SK-N-SH (cell line): ENCODE data around the gene TACC2. TPM values are rescaled to one million over a fixed set of nuclear protein-coding genes. Genes with fewer than 3 reads are reported as not detected.
A peak's percentile ranks its signal among the peaks of the same experiment; 100 is the strongest.

Experiments
- CTCF ChIA-PET: fragments of 300-600, 350-600 bp; formaldehyde crosslinking; extraction: SDS; loops from one replicate; lab custom pipeline; 2021; lab: Yijun Ruan, JAX
- POLR2A ChIA-PET: fragments of 350-600 bp; sonication (Branson Sonifier 250); formaldehyde crosslinking; extraction: SDS; loops from one replicate; lab custom pipeline; 2020; ENCODE audit warnings: antibody characterized with exemption, inconsistent platforms; lab: Yijun Ruan, JAX
- DNase-seq: peaks from one replicate; pipeline ENCODE4 v3.0.0; 2012
- H2AFZ ChIP-seq: fragments of 200-600 bp; sonication (generic); 2 replicates; pipeline ENCODE4 v1.8.1; 2016; ENCODE audit warnings: antibody characterized with exemption, mild to moderate bottlenecking, low read depth
- H3F3A ChIP-seq: fragments of 200-600 bp; sonication (generic); replicated peaks from 2 replicates; pipeline ENCODE3; 2016; ENCODE audit warnings: antibody characterized with exemption, mild to moderate bottlenecking; ENCODE audit not compliant: insufficient read depth
- H3K27ac ChIP-seq, 2 experiments: fragments of 200-500 bp in 1 of 2; fragments of 200-600 bp in 1 of 2; sonication (Bioruptor generic) in 1 of 2; sonication (generic), shearing (Covaris generic) in 1 of 2; 2 replicates each; pipeline versions ENCODE4 v1.5.1 to v1.6.1; 2014 to 2016; ENCODE audit warnings: low read depth in 2 of 2, inconsistent platforms in 1 of 2, low read length in 1 of 2, mild to moderate bottlenecking in 1 of 2, mixed read lengths in 1 of 2
- H3K27me3 ChIP-seq: fragments of 200-600 bp; sonication (generic), shearing (Covaris generic); 2 replicates; pipeline ENCODE4 v1.6.1; 2016; ENCODE audit warnings: mixed run types; ENCODE audit not compliant: insufficient read depth
- H3K36me3 ChIP-seq, 2 experiments: fragments of 200-500 bp in 1 of 2; fragments of 200-600 bp in 1 of 2; sonication (Bioruptor generic) in 1 of 2; sonication (generic) in 1 of 2; replicated peaks in 1 of 2; 2 replicates each; pipeline versions ENCODE3 to v1.5.1; 2014 to 2016; ENCODE audit warnings: low read length in 1 of 2, mild to moderate bottlenecking in 1 of 2; ENCODE audit not compliant: insufficient read depth in 2 of 2, control insufficient read depth in 1 of 2
- H3K4me1 ChIP-seq, 2 experiments: fragments of 200-500 bp in 1 of 2; fragments of 200-600 bp in 1 of 2; sonication (Bioruptor generic) in 1 of 2; sonication (generic), shearing (Covaris generic) in 1 of 2; 2 replicates each; pipeline versions ENCODE4 v1.5.1 to v1.6.1; 2014 to 2016; ENCODE audit warnings: low read depth in 1 of 2, low read length in 1 of 2, mixed run types in 1 of 2; ENCODE audit not compliant: insufficient read depth in 2 of 2, control insufficient read depth in 1 of 2
- H3K4me2 ChIP-seq: fragments of 200-600 bp; sonication (generic), shearing (Covaris generic); 2 replicates; pipeline ENCODE4 v1.6.1; 2017; ENCODE audit warnings: mixed run types
- H3K4me3 ChIP-seq, 2 experiments: fragments of 200-500 bp in 1 of 2; fragments of 200-600 bp in 1 of 2; sonication (Bioruptor generic) in 1 of 2; sonication (generic), shearing (Covaris generic) in 1 of 2; 2 replicates each; pipeline versions ENCODE4 v1.5.1 to v1.8.1; 2014 to 2016; ENCODE audit warnings: low read depth in 2 of 2, inconsistent platforms in 1 of 2, low read length in 1 of 2, mild to moderate bottlenecking in 1 of 2, mixed read lengths in 1 of 2, moderate library complexity in 1 of 2
- H3K79me2 ChIP-seq: fragments of 200-600 bp; sonication (generic); 2 replicates; pipeline ENCODE4 v1.8.1; 2017; ENCODE audit warnings: mild to moderate bottlenecking; ENCODE audit not compliant: insufficient read depth
- H3K9ac ChIP-seq: fragments of 200-600 bp; sonication (generic); 2 replicates; pipeline ENCODE4 v1.6.1; 2017; ENCODE audit warnings: mixed run types
- H3K9me2 ChIP-seq: fragments of 200-600 bp; sonication (generic); 2 replicates; pipeline ENCODE4 v1.6.1; 2017; ENCODE audit warnings: mixed run types
- H3K9me3 ChIP-seq: fragments of 200-600 bp; sonication (generic); 2 replicates; pipeline ENCODE4 v1.6.1; 2017; ENCODE audit warnings: mixed run types, mild to moderate bottlenecking, moderate library complexity
- H4K20me1 ChIP-seq: fragments of 200-600 bp; sonication (generic); 2 replicates; pipeline ENCODE4 v1.6.1; 2017; ENCODE audit warnings: mild to moderate bottlenecking, mixed run types; ENCODE audit not compliant: insufficient read depth
- CHD2 ChIP-seq: fragments of 150-350 bp; IDR thresholded peaks from 2 replicates; pipeline ENCODE4 v1.6.1; 2018; ENCODE audit warnings: low read length; ENCODE audit not compliant: partially characterized antibody
- EP300 ChIP-seq, 2 experiments: IDR thresholded peaks; 2 replicates each; pipeline versions ENCODE4 v1.4.0 to v1.6.1; 2012; ENCODE audit warnings: borderline replicate concordance in 1 of 2, low read depth in 1 of 2, low read length in 1 of 2
- EZH2phosphoT487 ChIP-seq: fragments of 200-600 bp; sonication (generic); IDR thresholded peaks from 2 replicates; pipeline ENCODE4 v1.6.1; 2017; ENCODE audit warnings: low read depth, mixed run types, mild to moderate bottlenecking, antibody characterized with exemption, moderate library complexity, borderline replicate concordance
- FOSL2 ChIP-seq: IDR thresholded peaks from 2 replicates; pipeline ENCODE4 v1.4.0; 2012; ENCODE audit warnings: low read depth, mild to moderate bottlenecking, moderate library complexity, borderline replicate concordance
- FOXJ3 ChIP-seq: sonication (generic); formaldehyde crosslinking; IDR thresholded peaks from 2 replicates; pipeline ENCODE4 v1.5.1; 2020; ENCODE audit warnings: mild to moderate bottlenecking, missing genetic modification reagents
- FOXM1 ChIP-seq: IDR thresholded peaks from 2 replicates; pipeline ENCODE4 v1.4.0; 2012; ENCODE audit warnings: low read depth, mild to moderate bottlenecking
- GABPA ChIP-seq: IDR thresholded peaks from 2 replicates; pipeline ENCODE4 v1.4.0; 2012; ENCODE audit warnings: low read depth, mild to moderate bottlenecking
- GATA2 ChIP-seq: sonication (generic); formaldehyde crosslinking; IDR thresholded peaks from 2 replicates; pipeline ENCODE4 v1.5.0; 2020; ENCODE audit warnings: mild to moderate bottlenecking, missing genetic modification reagents
- NFIC ChIP-seq: IDR thresholded peaks from 2 replicates; pipeline ENCODE4 v1.4.0; 2012; ENCODE audit warnings: borderline replicate concordance
- NRF1 ChIP-seq: IDR thresholded peaks from 2 replicates; pipeline ENCODE4 v1.6.1; 2012; ENCODE audit warnings: low read depth, mild to moderate bottlenecking, low read length
- RCOR1 ChIP-seq: fragments of 150-350 bp; IDR thresholded peaks from 2 replicates; pipeline ENCODE4 v1.6.1; 2017; ENCODE audit warnings: antibody characterized with exemption, low read length
- RFX5 ChIP-seq: IDR thresholded peaks from 2 replicates; pipeline ENCODE4 v1.6.1; 2012; ENCODE audit warnings: mild to moderate bottlenecking, improper control_type of control experiment, low read length
- TEAD4 ChIP-seq: IDR thresholded peaks from 2 replicates; pipeline ENCODE4 v1.4.0; 2012; ENCODE audit warnings: mild to moderate bottlenecking, borderline replicate concordance; ENCODE audit not compliant: insufficient read depth
- ZBTB33 ChIP-seq: IDR thresholded peaks from 2 replicates; pipeline ENCODE4 v1.4.0; 2012; ENCODE audit warnings: low read depth, borderline replicate concordance
- WGBS: methylation state at CpG from one replicate; pipeline ENCODE4 v1.1.6; 2017; ENCODE audit warnings: low lambda C conversion rate; 5-methylcytosine and 5-hydroxymethylcytosine counted together
- polyA plus RNA-seq, 3 experiments: library from polyadenylated mRNA; depleted of rRNA; stranded (reverse); fragments of >200 nt; gene quantifications; 2 replicates each; pipeline ENCODE4 v1.2.3, GENCODE V29; 2012
- TF ChIP-seq, protein P1 (sequence below): IDR thresholded peaks from 2 replicates; pipeline ENCODE4; 2012

The TACC2 gene
- polyA plus RNA-seq, 1 of the 3 experiments (the other 2 are of a cell fraction): 8.8 TPM

DNA sequence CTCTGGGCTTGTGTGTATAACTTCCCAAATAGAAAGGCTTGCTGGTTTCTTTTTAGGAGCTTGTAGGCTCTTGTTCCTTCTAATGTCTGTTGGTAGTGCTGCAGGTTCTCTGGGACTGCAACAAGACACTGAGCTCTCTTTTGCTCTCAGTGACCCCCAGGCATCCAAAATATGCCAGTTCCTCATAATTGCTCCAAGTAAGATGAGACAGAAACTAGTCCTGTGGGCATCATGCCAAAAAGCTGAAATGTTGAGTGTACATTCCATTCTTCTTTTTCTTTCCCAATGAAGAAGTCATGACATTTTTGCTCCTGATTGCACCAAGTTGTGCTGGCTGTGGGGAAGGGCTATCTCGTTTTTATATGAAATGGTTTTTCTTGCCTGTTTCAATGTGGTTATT lies 275.0 kb downstream of the TACC2 start:
- CTCF ChIA-PET: interaction anchor here (0.6 to 2.6 kb wide), 4 partner anchors 9 to 152 kb away, joined by 3 to 7 read pairs (median 4); no protein-coding TSS in a partner anchor
- no peaks in the 10 kb centered on the region for H3K27me3 ChIP-seq
- H3K27ac ChIP-seq: peak overlapping the region in 1 of 2 experiments; percentile 62; a peak in 1 of 4 replicates
- H3K9ac ChIP-seq: no peak overlapping the region
- peaks cover 0 to 14% of the 10 kb centered on the region in 2 experiments for H3K36me3 ChIP-seq
- no peak overlapping the region for H3K4me3 ChIP-seq
- no peaks in the 10 kb centered on the region for H4K20me1 ChIP-seq
- H3K4me1 ChIP-seq: no peaks in the 10 kb centered on the region; a peak in 1 of 4 replicates
- H3K9me3 ChIP-seq: peaks cover 14% of the 10 kb centered on the region; the same call in 1 of the 2 replicates
- peak overlapping the region; percentile 27; the same call in 1 of the 2 replicates for H3K4me2 ChIP-seq
- H3K79me2 ChIP-seq: no peaks in the 10 kb centered on the region; the same call in 1 of the 2 replicates
- peaks cover 9% of the 10 kb centered on the region for H3F3A ChIP-seq
- no peak overlapping the region for H2AFZ ChIP-seq
- TF ChIP-seq FOXM1 (no peak), EZH2phosphoT487 (no peak), TEAD4 (peak; percentile 32; the same call in 1 of the 2 replicates), EP300 (IDR thresholded peaks at IDR 0.05; ENCODE audit: borderline replicate concordance in 1 of 2, low read depth in 1 of 2, low read length in 1 of 2) (no peak), GATA2 (CRISPR knock-in tag) (no peak), NRF1 (no peak), RFX5 (no peak), FOXJ3 (no peak), GABPA (no peak), FOSL2 (no peak), RCOR1 (no peak), NFIC (peak; percentile 75), ZBTB33 (no peak), CHD2 (no peak)
- TF ChIP-seq, protein P1, sequence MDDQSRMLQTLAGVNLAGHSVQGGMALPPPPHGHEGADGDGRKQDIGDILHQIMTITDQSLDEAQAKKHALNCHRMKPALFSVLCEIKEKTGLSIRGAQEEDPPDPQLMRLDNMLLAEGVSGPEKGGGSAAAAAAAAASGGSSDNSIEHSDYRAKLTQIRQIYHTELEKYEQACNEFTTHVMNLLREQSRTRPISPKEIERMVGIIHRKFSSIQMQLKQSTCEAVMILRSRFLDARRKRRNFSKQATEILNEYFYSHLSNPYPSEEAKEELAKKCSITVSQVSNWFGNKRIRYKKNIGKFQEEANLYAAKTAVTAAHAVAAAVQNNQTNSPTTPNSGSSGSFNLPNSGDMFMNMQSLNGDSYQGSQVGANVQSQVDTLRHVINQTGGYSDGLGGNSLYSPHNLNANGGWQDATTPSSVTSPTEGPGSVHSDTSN: no peak
- 50% methylated on average over 1 of the region's 1 CpG for WGBS
- DNase-seq: no peak
- no peaks in the 10 kb centered on the region for H3K9me2 ChIP-seq
- POLR2A ChIA-PET: interaction anchor here (0.6 kb wide), 1 partner anchor 124 kb away, joined by 3 read pairs; no protein-coding TSS in a partner anchor
